Astrocyte of the hippocampus (primary cell): ENCODE measurements around the gene PPP2R5B.
A peak's percentile ranks its signal among the peaks of the same experiment; 100 is the strongest.

Experiments used
- DNase-seq: peaks from one replicate; pipeline ENCODE4 v3.0.0; 2011; ENCODE audit warnings: low read depth, low spot score

Gene PPP2R5B

GRCh38 chr11:64923944-64924909 lies at the start of gene PPP2R5B:
TSS of gene PPP2R5B (plus strand) at chr11:64924689. CDS start at chr11:64925735, 1,046 bp downstream.
- DNase-seq, result peak; percentile 95

GRCh38 chr11:64875369-64876228 lies 48.9 kb upstream of the PPP2R5B start:
- no peak for DNase-seq

DNA sequence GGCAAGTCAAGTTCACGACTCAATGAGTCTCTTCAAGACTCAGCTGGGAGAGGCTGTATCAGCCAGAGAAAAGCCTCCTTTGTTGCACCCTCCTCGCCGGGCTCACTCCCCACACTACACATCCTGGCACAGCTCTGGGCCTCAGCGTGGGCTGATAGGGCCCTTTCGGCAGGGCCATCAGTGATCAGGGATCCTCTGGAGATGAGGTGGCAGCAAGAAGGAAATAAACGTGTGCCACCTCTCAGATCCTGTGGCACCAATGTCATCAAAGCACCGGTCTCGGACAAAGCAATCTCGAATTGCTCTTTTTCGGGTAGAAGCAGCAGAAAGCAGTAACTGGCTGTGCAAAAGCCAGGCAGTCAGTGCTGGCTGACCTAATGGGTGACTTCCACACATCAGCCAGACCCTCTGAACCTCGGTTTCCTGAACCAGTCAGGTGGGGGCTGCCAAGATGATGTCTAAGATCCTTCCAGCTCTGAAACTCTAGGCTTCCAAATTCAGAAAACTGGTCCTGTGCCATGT lies 48.2 kb upstream of the PPP2R5B start:
- DNase-seq, result no peak

DNA sequence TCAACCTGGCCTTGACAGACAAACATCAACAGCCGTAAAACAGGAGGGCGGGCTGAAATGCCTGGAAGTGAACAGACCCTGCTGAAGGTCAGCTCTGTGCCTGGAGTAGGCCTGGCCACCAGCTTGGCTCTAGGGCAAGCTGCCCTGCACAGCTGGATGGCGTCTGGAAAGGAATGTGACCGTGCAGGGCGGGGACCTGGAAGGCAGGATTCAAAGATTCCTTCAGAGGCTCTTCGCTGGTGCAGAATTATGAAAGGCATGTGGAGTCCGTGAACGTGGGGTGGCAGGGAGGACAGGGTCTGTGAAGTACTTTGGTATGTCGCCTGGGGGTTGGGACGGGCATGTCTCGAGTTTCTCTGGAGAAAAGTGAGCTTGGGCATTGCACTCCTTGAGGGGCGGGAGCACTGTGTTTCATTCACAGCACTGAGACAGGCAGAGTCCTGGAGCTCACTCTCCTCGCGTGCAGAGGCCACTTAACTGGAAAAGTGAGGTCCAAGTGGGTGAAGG lies 47.6 kb upstream of the PPP2R5B start:
- peak; percentile 81 for DNase-seq

DNA sequence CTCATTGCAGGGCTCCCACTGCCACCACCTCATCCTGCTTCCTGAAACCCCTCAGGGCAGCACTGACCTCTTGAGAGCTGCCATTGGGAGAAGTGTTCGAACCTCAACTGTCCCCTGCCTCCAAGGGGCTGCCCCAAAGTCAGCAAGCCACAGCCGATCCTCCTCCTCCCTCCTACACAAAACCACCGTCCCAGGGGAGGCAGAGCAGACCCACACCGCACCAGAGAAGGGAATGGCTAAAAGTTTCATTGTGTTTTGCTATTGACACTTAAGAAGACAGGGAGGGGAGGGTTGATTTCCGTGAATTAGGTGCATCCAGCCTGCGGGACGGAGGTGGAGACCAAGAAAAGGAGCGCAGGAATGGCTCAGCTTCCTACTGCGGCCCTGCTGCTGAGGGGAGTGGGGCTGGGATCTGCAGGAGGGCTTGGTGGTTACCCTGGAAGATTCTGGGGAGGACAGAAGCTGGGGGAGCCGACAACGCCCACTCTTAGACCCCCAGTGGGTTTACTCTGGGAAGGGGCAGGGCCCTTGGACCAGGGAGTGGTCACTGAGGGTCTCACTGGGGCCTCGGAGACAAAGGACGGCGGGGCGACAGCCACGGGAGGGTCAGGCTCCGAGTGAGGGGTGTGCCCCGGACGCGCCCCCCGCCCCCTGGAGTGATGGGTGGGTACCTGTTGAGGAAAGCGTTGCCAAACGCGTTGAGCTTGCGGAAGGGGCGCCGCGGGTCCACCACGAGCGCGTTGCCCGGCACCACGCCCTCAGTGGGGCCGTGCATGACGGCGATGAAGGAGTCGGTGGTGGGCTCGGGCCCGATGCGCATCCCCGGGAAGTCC lies 46.9 kb upstream of the PPP2R5B start:
- no peak for DNase-seq

DNA sequence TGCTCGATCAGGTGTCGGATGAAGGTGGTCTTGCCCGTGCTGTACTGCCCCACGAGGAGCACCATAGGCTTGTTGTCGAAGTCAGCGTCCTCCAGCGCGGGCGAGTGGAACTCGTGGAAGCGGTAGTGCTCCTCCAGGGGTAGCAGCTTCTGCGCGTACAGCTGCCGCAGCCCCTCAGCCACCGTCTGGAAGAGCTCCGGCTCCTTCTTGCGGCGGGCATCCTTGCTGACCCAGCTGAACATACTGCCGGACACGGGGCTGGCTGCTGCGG lies 46.3 kb upstream of the PPP2R5B start:
- DNase-seq, result no peak

- DNase-seq, result peak; percentile 99
These were observed 45.8 kb upstream of the PPP2R5B start, which contains the start of gene EHD1 for GRCh38 chr11:64878494-64879243. TSS of gene EHD1 (minus strand) at chr11:64878621. CDS start at chr11:64878464, 157 bp downstream.

GRCh38 chr11:64879244-64879900 lies 45.1 kb upstream of the PPP2R5B start:
- DNase-seq, result no peak

DNA sequence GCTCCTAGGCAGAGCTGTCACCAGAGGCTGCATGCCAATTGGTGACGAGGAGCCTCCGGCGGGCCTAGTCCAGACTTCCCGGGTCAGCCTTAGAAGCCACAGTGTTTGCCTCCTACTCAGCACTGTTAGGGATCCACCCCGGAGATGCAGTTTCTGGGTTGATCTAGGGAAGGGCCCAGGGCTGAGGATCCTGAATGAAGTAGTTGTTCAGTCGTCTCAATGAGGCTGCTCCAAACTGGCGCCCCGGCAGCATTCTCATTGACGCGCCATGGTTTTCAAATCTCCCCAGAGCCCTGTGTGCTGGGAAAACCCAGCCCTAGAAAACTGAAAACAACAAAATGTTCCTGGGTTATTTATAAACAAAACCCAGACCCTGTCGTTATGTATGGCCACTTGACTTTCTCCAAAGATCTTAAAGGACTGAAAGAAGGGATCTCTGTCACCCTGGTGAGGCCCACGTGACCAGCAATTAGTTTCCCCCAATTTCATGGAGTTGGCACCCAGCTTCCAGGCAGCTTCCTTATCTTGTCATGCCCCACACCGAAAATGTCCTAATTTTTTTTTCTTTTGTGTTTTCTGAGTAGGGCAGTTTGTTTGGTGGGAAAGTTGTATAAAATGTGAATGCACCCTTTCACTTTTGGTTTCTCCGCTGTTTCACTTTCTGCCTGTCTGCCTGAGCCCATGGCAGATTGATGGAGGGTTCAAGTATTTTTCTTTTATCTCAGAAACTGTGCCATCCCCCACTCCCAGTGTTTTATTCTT lies 44.1 kb upstream of the PPP2R5B start:
- DNase-seq, result no peak

GRCh38 chr11:64881476-64881875 lies 43.0 kb upstream of the PPP2R5B start:
- no peak for DNase-seq

DNA sequence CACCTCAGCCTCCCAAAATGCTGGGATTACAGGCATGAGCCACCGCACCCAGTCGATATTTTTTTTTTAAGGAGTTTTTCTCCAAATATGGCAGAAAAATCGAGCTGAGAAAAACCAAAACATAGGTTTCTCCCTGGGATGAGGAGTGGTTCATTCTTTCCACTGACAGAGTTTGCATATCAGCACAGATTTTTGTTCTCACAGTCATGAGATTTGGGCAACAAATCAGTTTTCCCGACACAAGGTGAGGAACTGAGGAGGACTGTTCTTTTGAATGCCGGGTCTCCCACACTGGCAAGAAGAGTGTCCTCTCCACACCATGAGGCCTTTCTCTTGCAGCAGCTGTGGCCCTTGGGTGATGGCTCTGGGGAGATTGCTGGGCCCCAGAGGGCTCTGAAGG lies 42.2 kb upstream of the PPP2R5B start:
- DNase-seq, result no peak

- no peak for DNase-seq
These were observed 40.9 kb upstream of the PPP2R5B start for GRCh38 chr11:64883575-64883974.

- no peak for DNase-seq
These were observed 40.5 kb upstream of the PPP2R5B start for GRCh38 chr11:64884019-64884418.

GRCh38 chr11:64885367-64886286 lies 38.9 kb upstream of the PPP2R5B start:
- DNase-seq, result no peak

- no peak for DNase-seq
These were observed 37.2 kb upstream of the PPP2R5B start for GRCh38 chr11:64887234-64887756.

GRCh38 chr11:64887757-64888405 lies 36.6 kb upstream of the PPP2R5B start:
- DNase-seq, result peak; percentile 85

- DNase-seq, result no peak
These were observed 36.1 kb upstream of the PPP2R5B start for GRCh38 chr11:64888406-64888728.
